MM.1S (cell line): ENCODE results near the gene HERC2.
"Not testable (repeated sequence)": the region's sequence is repeated elsewhere in the genome, so short reads cannot be mapped to it uniquely, and the experiment has no call there.

ENCODE experiments used
- CTCF ChIP-seq: fragments of 300-600 bp; sonication (generic); IDR thresholded peaks from 2 replicates; pipeline ENCODE4 v1.5.1; 2016; ENCODE audit warnings: antibody characterized with exemption, low read length, mixed read lengths
- EZH2 ChIP-seq: fragments of 300-600 bp; sonication (generic); optimal IDR thresholded peaks from 2 replicates; pipeline ENCODE3; 2017; ENCODE audit warnings: low read depth, mild to moderate bottlenecking, antibody characterized with exemption, low read length, mixed read lengths
- EZH2phosphoT487 ChIP-seq: fragments of 300-600 bp; sonication (generic); IDR thresholded peaks from 2 replicates; pipeline ENCODE4 v1.6.1; 2018; ENCODE audit warnings: antibody characterized with exemption, low read length

- not testable (repeated sequence) for TF ChIP-seq CTCF, EZH2, EZH2phosphoT487
Measured at GRCh38 chr15:28321358-28322078, 461 bp downstream of the HERC2 start.
